Activated T-cell treated with anti-CD3 and anti-CD28 coated beads, Interleukin-2, amount 50 U/mL, for 72 hours (primary cell): ENCODE data around the gene ELOVL3. TPM values are rescaled to one million over a fixed set of nuclear protein-coding genes. Genes with fewer than 3 reads are reported as not detected.
A peak's percentile ranks its signal among the peaks of the same experiment; 100 is the strongest.
"Not testable (repeated sequence)": the region's sequence is repeated elsewhere in the genome, so short reads cannot be mapped to it uniquely, and the experiment has no call there.

Experiments
- ATAC-seq, 2 donors: fragments of 150-1000 bp; cut with Tn5 transposase; replicated peaks in 1 of 2; 2 replicates each; pipeline ENCODE4 v1.10.0; 2021; ENCODE audit warnings: moderate library complexity in 2 of 2, mild to moderate bottlenecking in 1 of 2
- DNase-seq, 2 donors: peaks; one replicate each; pipeline ENCODE4 v3.0.0; 2021 to 2022; ENCODE audit warnings: mixed read lengths in 1 of 2
- H3K27ac Mint-ChIP-seq: one replicate; pipeline ENCODE4 v1.8.0; 2022; ENCODE audit warnings: mild to moderate bottlenecking, moderate library complexity, mixed read lengths
- H3K27me3 Mint-ChIP-seq: one replicate; pipeline ENCODE4 v1.8.0; 2022; ENCODE audit warnings: low read depth, mixed read lengths
- H3K36me3 Mint-ChIP-seq, 2 donors: one replicate each; pipeline ENCODE4 v1.8.0; 2022; ENCODE audit warnings: mixed read lengths in 2 of 2, mild to moderate bottlenecking in 1 of 2; ENCODE audit not compliant: insufficient read depth in 2 of 2
- H3K4me1 Mint-ChIP-seq: one replicate; pipeline ENCODE4 v1.8.0; 2022; ENCODE audit warnings: low read depth, mixed read lengths
- H3K4me3 Mint-ChIP-seq, 2 donors: one replicate each; pipeline ENCODE4 v1.8.0; 2022; ENCODE audit warnings: mild to moderate bottlenecking in 2 of 2, mixed read lengths in 2 of 2, moderate library complexity in 2 of 2
- H3K9me3 Mint-ChIP-seq, 2 donors: one replicate each; pipeline ENCODE4 v1.8.0; 2022; ENCODE audit warnings: mixed read lengths in 2 of 2
- total RNA-seq, 2 donors: library from RNA; stranded (reverse); gene quantifications; one replicate each; pipeline ENCODE4 v1.2.3, GENCODE V29; 2022

Gene ELOVL3
- total RNA-seq, 2 donors from 2014 or later, result 0.24 TPM; not detected in 1

- no peaks in the 10 kb centered on the region for H3K9me3 Mint-ChIP-seq
- peak overlapping the region; percentile 93 for H3K27ac Mint-ChIP-seq
- H3K36me3 Mint-ChIP-seq, result peaks cover 1 to 4% of the 10 kb centered on the region in 2 donors
- peaks cover 39% of the 10 kb centered on the region for H3K4me1 Mint-ChIP-seq
- ATAC-seq (no peak), DNase-seq (no peak)
- H3K4me3 Mint-ChIP-seq, result peak overlapping the region; percentile 82 to 99
- H3K27me3 Mint-ChIP-seq, result peaks cover 15% of the 10 kb centered on the region
These were observed 19.8 kb downstream of the ELOVL3 start for GRCh38 chr10:102245932-102246251.

GRCh38 chr10:102246261-102246660, 20.2 kb downstream of the ELOVL3 start:
- Mint-ChIP-seq H3K4me1 (peaks cover 39% of the 10 kb centered on the region), H3K27ac (peak overlapping the region; percentile 93), H3K4me3 (peak overlapping the region; percentile 82 to 99), H3K9me3 (no peaks in the 10 kb centered on the region), H3K36me3 (peaks cover 1 to 4% of the 10 kb centered on the region in 2 donors), H3K27me3 (peaks cover 11% of the 10 kb centered on the region)
- DNase-seq (no peak), ATAC-seq (no peak)

DNA sequence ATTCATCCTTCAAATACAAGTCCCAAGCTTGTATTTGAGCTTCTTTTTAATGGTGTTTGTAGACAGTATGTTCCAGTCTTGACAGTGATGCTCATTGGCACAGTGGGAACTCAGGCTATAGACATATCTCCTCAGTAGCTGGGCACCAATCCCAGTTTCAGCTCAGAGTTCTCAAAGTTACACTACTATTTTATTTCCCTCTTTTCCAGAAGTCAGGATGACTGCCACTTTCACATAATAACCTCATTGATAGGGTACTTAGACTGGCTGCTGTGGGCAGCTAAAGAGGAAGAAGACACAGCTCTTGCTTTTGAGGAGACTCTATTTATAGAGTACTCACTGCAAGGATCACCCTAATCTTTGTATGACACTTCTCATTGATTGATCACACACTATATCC, 21.6 kb downstream of the ELOVL3 start:
- ATAC-seq (no peak), DNase-seq (no peak)
- H3K4me1 Mint-ChIP-seq, result peaks cover 37% of the 10 kb centered on the region
- H3K4me3 Mint-ChIP-seq, result peak overlapping the region; percentile 82 to 99
- H3K27ac Mint-ChIP-seq, result peak overlapping the region; percentile 77
- H3K36me3 Mint-ChIP-seq, result peaks cover 1 to 6% of the 10 kb centered on the region in 2 donors
- no peaks in the 10 kb centered on the region for H3K27me3 Mint-ChIP-seq
- no peaks in the 10 kb centered on the region for H3K9me3 Mint-ChIP-seq

- H3K4me1 Mint-ChIP-seq, result peaks cover 25% of the 10 kb centered on the region
- not testable (repeated sequence) for H3K27me3 Mint-ChIP-seq, H3K36me3 Mint-ChIP-seq, H3K27ac Mint-ChIP-seq, H3K9me3 Mint-ChIP-seq, DNase-seq, H3K4me3 Mint-ChIP-seq, ATAC-seq
These were observed 26.4 kb downstream of the ELOVL3 start for GRCh38 chr10:102252508-102252907.

GRCh38 chr10:102254426-102254825, 28.3 kb downstream of the ELOVL3 start:
- H3K9me3 Mint-ChIP-seq, result no peaks in the 10 kb centered on the region
- DNase-seq, result no peak
- H3K4me3 Mint-ChIP-seq, result no peak overlapping the region
- no peaks in the 10 kb centered on the region for H3K27me3 Mint-ChIP-seq
- peaks cover 17% of the 10 kb centered on the region for H3K4me1 Mint-ChIP-seq
- peaks cover 2 to 3% of the 10 kb centered on the region in 2 donors for H3K36me3 Mint-ChIP-seq
- H3K27ac Mint-ChIP-seq, result no peak overlapping the region
- no peak for ATAC-seq

DNA sequence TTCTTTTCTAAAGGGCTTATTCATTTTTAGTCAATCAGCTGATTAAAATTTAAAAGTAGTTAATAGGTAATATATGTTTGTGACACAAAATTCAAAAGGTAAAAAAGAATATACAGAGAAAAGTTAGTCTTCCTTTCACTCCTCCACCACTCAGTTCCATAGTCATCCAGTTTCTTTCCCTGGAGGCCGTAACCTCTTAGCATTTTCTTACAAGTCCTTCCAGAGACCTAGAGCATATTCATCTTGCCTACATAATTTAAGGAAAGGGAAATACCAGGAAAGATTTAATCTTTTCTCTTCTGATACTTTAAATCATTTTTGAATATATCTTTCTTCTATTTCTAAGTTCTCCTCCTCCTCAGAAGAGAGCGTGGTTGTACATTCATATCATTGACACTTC, 29.3 kb downstream of the ELOVL3 start:
- H3K4me1 Mint-ChIP-seq, result peaks cover 17% of the 10 kb centered on the region
- ATAC-seq, result no peak
- H3K27me3 Mint-ChIP-seq, result no peaks in the 10 kb centered on the region
- no peaks in the 10 kb centered on the region for H3K9me3 Mint-ChIP-seq
- no peak overlapping the region for H3K4me3 Mint-ChIP-seq
- no peak for DNase-seq
- peaks cover 2 to 3% of the 10 kb centered on the region in 2 donors for H3K36me3 Mint-ChIP-seq
- no peak overlapping the region for H3K27ac Mint-ChIP-seq

- Mint-ChIP-seq H3K27me3 (no peaks in the 10 kb centered on the region), H3K27ac (no peak overlapping the region), H3K4me3 (no peak overlapping the region), H3K36me3 (peaks cover 0 to 3% of the 10 kb centered on the region in 2 donors), H3K9me3 (no peaks in the 10 kb centered on the region), H3K4me1 (peaks cover 27% of the 10 kb centered on the region)
- DNase-seq (no peak), ATAC-seq (no peak)
These were observed 35.1 kb downstream of the ELOVL3 start for GRCh38 chr10:102261196-102261595.

GRCh38 chr10:102261842-102262241, 35.7 kb downstream of the ELOVL3 start:
- no peaks in the 10 kb centered on the region for H3K9me3 Mint-ChIP-seq
- H3K4me3 Mint-ChIP-seq, result no peak overlapping the region
- ATAC-seq (no peak), DNase-seq (no peak)
- H3K4me1 Mint-ChIP-seq, result peaks cover 29% of the 10 kb centered on the region
- H3K27ac Mint-ChIP-seq, result no peak overlapping the region
- H3K36me3 Mint-ChIP-seq, result peaks cover 0 to 3% of the 10 kb centered on the region in 2 donors
- H3K27me3 Mint-ChIP-seq, result no peaks in the 10 kb centered on the region

- H3K9me3 Mint-ChIP-seq, result no peaks in the 10 kb centered on the region
- no peak overlapping the region for H3K27ac Mint-ChIP-seq
- no peaks in the 10 kb centered on the region for H3K27me3 Mint-ChIP-seq
- H3K36me3 Mint-ChIP-seq, result peaks cover 0 to 3% of the 10 kb centered on the region in 2 donors
- H3K4me1 Mint-ChIP-seq, result peaks cover 39% of the 10 kb centered on the region
- H3K4me3 Mint-ChIP-seq, result no peak overlapping the region
- DNase-seq, result no peak
- no peak for ATAC-seq
These were observed 36.8 kb downstream of the ELOVL3 start for GRCh38 chr10:102262744-102263370.

GRCh38 chr10:102264371-102264770, 38.3 kb downstream of the ELOVL3 start:
- Mint-ChIP-seq H3K9me3 (no peaks in the 10 kb centered on the region), H3K27ac (no peak overlapping the region), H3K36me3 (peaks cover 0 to 5% of the 10 kb centered on the region in 2 donors), H3K27me3 (no peaks in the 10 kb centered on the region), H3K4me3 (no peak overlapping the region), H3K4me1 (peaks cover 54% of the 10 kb centered on the region)
- ATAC-seq (no peak), DNase-seq (no peak)

DNA sequence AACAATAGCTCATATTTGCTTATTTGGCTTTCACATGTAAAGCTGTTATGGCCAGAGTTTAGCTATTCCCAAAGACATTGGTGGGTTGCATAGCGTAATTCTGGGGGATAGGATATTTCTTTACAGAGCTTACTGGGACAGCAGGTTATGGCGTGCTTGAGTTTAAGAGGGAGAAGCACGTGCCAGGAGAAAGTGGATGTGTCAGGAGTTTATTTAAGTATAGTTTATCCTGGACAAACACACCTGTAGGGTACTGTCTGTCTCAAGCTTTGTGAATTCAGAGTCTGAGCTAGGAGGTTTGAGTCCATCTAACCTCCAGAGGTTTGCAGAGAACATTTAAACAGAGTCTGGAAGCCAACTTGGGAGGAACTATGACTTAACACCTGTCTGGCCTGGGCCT, 40.6 kb downstream of the ELOVL3 start:
- H3K4me1 Mint-ChIP-seq, result peaks cover 49% of the 10 kb centered on the region
- peak overlapping the region in 1 of 2 donors; percentile 19 for H3K4me3 Mint-ChIP-seq
- H3K9me3 Mint-ChIP-seq, result no peaks in the 10 kb centered on the region
- ATAC-seq (no peak), DNase-seq (no peak)
- no peaks in the 10 kb centered on the region for H3K27me3 Mint-ChIP-seq
- peaks cover 0 to 4% of the 10 kb centered on the region in 2 donors for H3K36me3 Mint-ChIP-seq
- peak overlapping the region; percentile 43 for H3K27ac Mint-ChIP-seq

GRCh38 chr10:102267748-102268147, 41.6 kb downstream of the ELOVL3 start:
- no peak for DNase-seq
- no peaks in the 10 kb centered on the region for H3K27me3 Mint-ChIP-seq
- H3K4me3 Mint-ChIP-seq, result peak overlapping the region; percentile 34 to 71
- H3K4me1 Mint-ChIP-seq, result peaks cover 45% of the 10 kb centered on the region
- peak; percentile 90 to 96 for ATAC-seq
- H3K9me3 Mint-ChIP-seq, result no peaks in the 10 kb centered on the region
- peak overlapping the region; percentile 85 for H3K27ac Mint-ChIP-seq
- peaks cover 0 to 7% of the 10 kb centered on the region in 2 donors for H3K36me3 Mint-ChIP-seq

- Mint-ChIP-seq H3K27ac (peak overlapping the region; percentile 85), H3K9me3 (no peaks in the 10 kb centered on the region), H3K4me1 (peaks cover 50% of the 10 kb centered on the region), H3K36me3 (peaks cover 0 to 7% of the 10 kb centered on the region in 2 donors), H3K27me3 (no peaks in the 10 kb centered on the region), H3K4me3 (peak overlapping the region; percentile 34 to 71)
- DNase-seq (no peak), ATAC-seq (peak; percentile 57 to 68)
These were observed 42.3 kb downstream of the ELOVL3 start for GRCh38 chr10:102268375-102268888.

DNA sequence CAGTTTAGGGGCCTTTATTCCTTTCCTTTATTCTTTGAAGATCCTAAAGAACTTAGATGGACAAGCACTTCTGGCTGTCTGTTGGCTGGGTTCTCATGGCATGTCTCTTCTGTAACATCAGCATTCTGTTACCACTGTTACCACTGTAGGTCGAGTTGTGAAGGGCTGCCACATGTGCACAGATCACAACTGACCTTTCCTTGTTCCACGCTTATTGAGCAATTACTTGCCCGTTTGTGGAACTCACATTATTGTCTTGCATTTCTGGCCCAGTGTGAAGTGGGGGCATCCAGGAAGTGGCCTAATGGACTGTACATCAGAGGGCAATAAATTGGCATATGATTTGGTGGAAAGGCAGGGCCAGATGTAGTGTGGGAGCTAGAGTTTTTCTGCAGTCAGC, 42.9 kb downstream of the ELOVL3 start:
- Mint-ChIP-seq H3K4me1 (peaks cover 56% of the 10 kb centered on the region), H3K9me3 (no peaks in the 10 kb centered on the region), H3K36me3 (peaks cover 0 to 7% of the 10 kb centered on the region in 2 donors), H3K27me3 (no peaks in the 10 kb centered on the region), H3K4me3 (peak overlapping the region in 1 of 2 donors; percentile 71), H3K27ac (peak overlapping the region; percentile 85)
- ATAC-seq, result no peak
- DNase-seq, result no peak
